GM18861 (cell line): ENCODE data around the gene RPP38.

Experiments
- ATAC-seq: cut with Tn5 transposase; IDR thresholded peaks from one replicate; pipeline ENCODE4 v1.9.1; 2021; ENCODE audit not compliant: unreplicated experiment

Gene RPP38, protein sequence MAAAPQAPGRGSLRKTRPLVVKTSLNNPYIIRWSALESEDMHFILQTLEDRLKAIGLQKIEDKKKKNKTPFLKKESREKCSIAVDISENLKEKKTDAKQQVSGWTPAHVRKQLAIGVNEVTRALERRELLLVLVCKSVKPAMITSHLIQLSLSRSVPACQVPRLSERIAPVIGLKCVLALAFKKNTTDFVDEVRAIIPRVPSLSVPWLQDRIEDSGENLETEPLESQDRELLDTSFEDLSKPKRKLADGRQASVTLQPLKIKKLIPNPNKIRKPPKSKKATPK

GRCh38 chr10:15097011-15097812, at the start of gene RPP38:
Gene RPP38 (plus strand): TSS chr10:15097355. CDS start chr10:15103315, 5,960 bp downstream.
- peak; percentile 81 for ATAC-seq

GRCh38 chr10:15049533-15049932, 47.6 kb upstream of the RPP38 start:
- no peak for ATAC-seq

DNA sequence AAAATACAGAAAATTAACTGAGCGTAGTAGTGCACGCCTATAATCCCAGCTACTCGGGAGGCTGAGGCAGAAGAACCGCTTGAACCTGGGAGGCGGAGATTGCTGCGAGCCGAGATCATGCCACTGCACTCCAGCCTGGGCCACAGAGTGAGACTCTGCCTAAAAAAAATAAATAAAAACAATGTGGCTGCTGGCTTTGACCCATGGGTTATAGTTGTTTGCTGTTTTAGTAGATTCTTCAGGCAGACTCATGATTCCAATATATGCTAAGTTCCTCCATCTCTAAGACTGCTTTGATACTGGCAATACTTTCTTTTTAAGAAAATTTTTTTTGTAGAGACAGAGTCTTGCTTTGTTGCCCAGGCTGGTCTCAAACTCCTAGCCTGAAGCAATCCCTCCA, 45.0 kb upstream of the RPP38 start:
- no peak for ATAC-seq

DNA sequence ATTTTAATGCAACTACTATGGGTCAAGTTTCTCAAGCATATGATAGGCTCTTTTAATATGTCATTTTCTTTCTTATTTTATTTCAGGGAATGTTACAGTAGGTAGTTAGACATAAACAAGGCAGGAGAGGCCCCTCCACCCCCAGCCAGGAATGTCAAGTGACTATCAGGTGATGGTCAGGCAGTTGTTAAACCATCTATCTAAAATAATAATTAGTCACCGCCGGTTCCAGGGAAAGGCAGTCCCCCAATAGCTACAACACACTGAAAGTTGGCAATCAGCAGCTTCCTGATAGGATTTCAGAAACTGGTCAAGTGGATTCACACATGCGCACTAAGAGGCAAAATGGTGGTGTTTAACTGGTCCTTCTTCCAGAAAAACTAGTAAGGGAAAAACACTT, 44.1 kb upstream of the RPP38 start:
- no peak for ATAC-seq

- ATAC-seq, result no peak
These were observed 38.5 kb upstream of the RPP38 start for GRCh38 chr10:15058689-15059088.

GRCh38 chr10:15059914-15060313, 37.2 kb upstream of the RPP38 start:
- ATAC-seq, result no peak

DNA sequence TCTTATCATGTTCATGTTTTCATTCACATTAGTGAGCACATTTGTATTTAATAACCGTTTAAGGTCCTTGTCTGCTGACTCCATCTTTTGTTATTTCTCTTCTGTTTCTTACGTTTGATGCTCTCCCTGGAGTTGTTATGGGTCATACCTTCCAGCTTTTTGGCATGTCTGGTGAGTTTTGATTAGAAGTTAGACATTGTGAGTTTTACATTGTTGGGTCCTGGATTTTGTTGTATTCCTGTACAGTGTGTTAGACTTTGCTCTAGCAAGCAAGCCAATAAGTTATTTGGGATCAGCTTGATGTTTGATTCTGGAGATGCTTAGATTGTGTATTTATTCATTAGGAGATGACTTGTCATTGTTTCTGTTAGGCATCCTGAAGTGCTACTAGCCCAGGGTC, 36.5 kb upstream of the RPP38 start:
- ATAC-seq, result no peak

- peak; percentile 74 for ATAC-seq
These were observed 30.0 kb upstream of the RPP38 start for GRCh38 chr10:15067154-15067553.

DNA sequence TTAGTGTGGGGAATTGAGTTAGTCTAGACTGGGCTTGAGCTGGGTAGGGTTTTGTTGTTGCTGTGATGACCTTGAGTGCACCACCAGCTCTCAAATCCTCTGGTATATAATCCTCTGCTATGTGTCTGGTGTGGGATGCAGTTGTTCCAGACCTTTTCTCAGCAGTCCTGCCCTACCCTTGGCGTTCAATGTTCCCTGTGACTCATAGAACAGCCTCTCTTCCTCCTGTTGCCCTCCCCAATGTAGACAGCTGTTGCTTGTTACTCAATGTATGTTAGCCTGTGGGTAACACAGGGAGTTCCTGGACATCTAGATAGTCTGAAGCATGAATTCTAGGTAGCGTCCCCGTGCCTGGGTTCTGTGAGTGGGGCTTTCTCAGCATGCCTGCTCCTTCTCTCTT, 28.4 kb upstream of the RPP38 start:
- ATAC-seq, result no peak

- no peak for ATAC-seq
These were observed 27.9 kb upstream of the RPP38 start for GRCh38 chr10:15069230-15069629.

- no peak for ATAC-seq
These were observed 24.8 kb upstream of the RPP38 start for GRCh38 chr10:15072358-15072757.

DNA sequence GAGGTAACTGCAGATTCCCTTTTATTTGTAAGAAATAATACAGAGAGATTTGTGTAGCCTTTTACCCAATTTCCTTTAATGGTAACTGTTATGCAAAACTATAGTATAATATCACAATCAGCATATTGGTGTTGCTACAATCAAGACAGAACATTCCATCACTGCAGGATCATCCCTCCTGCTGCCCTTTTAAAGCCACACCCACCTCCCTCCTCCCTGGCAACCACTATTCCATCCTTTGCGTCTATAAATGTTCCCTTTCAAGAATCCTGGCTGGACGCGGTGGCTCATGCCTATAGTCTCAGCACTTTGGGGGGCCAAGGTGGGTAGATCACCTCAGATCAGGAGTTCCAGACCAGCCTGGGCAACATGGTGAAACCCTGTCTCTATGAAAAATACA, 21.7 kb upstream of the RPP38 start:
- no peak for ATAC-seq

- ATAC-seq, result no peak
These were observed 13.3 kb upstream of the RPP38 start for GRCh38 chr10:15083674-15084501.

- no peak for ATAC-seq
These were observed 12.6 kb upstream of the RPP38 start for GRCh38 chr10:15084502-15084922.

DNA sequence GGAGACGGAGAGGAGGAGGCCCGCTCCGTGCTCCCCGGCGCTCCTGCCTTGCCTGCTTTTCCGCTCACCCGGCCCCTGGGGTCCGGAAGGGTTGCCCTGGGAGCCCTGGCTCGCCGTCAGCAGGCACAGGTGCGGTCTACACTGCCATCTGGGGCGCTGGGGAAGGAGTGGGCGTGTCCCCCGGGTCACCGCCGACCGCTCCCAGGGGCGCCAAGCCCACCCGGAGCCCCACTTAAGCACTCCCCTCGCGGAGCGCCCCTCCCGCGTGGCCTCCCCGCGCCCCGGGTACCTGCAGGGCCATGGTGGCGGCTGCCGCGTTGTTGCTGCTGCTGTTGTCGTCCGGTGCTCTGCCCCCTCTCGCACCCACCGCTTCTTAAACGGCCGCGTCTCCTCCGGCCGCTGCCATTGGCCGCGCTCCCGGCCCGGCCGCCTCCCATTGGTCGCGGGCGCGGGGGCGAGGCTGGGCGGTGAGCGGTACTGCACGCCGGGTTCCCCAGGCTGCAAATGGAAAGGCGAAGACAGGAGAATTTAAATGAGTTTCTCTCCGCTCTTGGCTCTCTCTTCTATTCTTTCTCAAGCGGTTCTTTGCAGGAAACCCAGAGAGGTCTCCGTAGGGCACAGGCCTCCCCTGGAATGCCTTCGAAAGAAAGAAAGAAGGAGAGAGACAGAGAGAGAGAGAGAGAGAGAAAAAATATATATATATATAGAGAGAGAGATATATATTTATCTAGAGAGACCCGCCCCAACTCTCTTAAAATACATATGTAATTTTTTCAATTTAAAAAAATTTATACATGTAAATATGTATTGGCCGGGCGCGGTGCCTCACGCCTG, 8.5 kb upstream of the RPP38 start, which contains the start of gene ACBD7:
ACBD7 (minus strand) TSS at position 349 of the 834 bp plus-strand sequence; CDS start at position 301, 48 bp downstream.
- ATAC-seq, result peak; percentile 94

- no peak for ATAC-seq
These were observed 5.7 kb upstream of the RPP38 start for GRCh38 chr10:15091418-15091817.

GRCh38 chr10:15092855-15093408, 4.2 kb upstream of the RPP38 start:
- no peak for ATAC-seq

DNA sequence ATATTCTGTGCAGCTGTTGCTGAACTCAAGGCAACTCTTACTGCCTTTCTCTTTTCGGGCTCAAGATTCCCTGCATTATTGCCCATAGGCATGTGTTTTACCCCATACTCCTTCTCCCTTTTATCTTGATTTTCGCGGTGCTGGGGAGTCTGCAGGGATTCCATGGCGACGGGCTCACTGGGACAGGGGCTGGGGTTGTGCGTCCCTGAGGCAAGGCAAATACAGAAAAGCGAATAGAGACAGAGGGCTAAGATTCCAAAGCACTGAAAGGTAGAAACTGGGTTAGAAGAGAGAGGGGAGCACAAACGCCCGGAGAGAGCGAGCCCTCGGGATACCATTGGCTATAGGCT, 519 bp upstream of the RPP38 start:
- ATAC-seq, result peak; percentile 8

- no peak for ATAC-seq
These were observed 2.7 kb downstream of the RPP38 start for GRCh38 chr10:15099886-15100285.

GRCh38 chr10:15103513-15103912, 6.4 kb downstream of the RPP38 start:
- ATAC-seq, result no peak
